ENCODE data around the gene FCN2. TPM values are rescaled to one million over a fixed set of nuclear protein-coding genes. Genes with fewer than 3 reads are reported as not detected.

FCN2 gene
- total RNA-seq, 2 experiments from 2014 or later, result not detected

- H3K4me1 Mint-ChIP-seq (ENCODE audit: low read depth), result no peaks in the 10 kb centered on the region
- Histone ChIP-seq H3K4me1 (ENCODE audit: insufficient read depth, low read length) (no peaks in the 10 kb centered on the region), H3K9me3 (ENCODE audit: control insufficient read depth in 1 of 2, insufficient read depth in 1 of 2, low read length in 2 of 2) (peaks cover 0 to 23% of the 10 kb centered on the region in 2 experiments), H3K27me3 (ENCODE audit: control insufficient read depth in 1 of 2, insufficient read depth in 2 of 2, low read length in 2 of 2) (no peaks in the 10 kb centered on the region), H3K36me3 (ENCODE audit: insufficient read depth, low read length) (no peaks in the 10 kb centered on the region), H3K27ac (ENCODE audit: low read depth in 1 of 2, low read length in 2 of 2) (no peak overlapping the region), H3K4me3 (ENCODE audit: low read length) (no peak overlapping the region)
- intact Hi-C loops (cut with DNase I, micrococcal nuclease), result no loop called here
- no peak overlapping the region for H3K27ac Mint-ChIP-seq
- no peaks in the 10 kb centered on the region for H3K9me3 Mint-ChIP-seq
- peaks cover 9% of the 10 kb centered on the region for H3K27me3 Mint-ChIP-seq
- ChIA-PET POLR2A (no interaction called here), CTCF (no interaction called here)
- H3K36me3 Mint-ChIP-seq (ENCODE audit: low read depth), result no peaks in the 10 kb centered on the region
- no peak for TF ChIP-seq CTCF (IDR thresholded peaks at IDR 0.05)
- DNase-seq, result peak in 1 of 14 experiments; percentile 2
- H3K4me3 Mint-ChIP-seq, result no peak overlapping the region
- ATAC-seq (ENCODE audit: poor library complexity), result no peak
These were observed 8.0 kb upstream of the FCN2 start for GRCh38 chr9:134872482-134873231.

GRCh38 chr9:134875371-134875770 is 5.2 kb upstream of the FCN2 start:
- H3K27ac Mint-ChIP-seq, result no peak overlapping the region
- POLR2A ChIA-PET, result no interaction called here
- no peaks in the 10 kb centered on the region for H3K4me1 ChIP-seq (ENCODE audit: insufficient read depth, low read length)
- H3K4me1 Mint-ChIP-seq (ENCODE audit: low read depth), result no peaks in the 10 kb centered on the region
- H3K4me3 ChIP-seq (ENCODE audit: low read length), result no peak overlapping the region
- no peak for ATAC-seq (ENCODE audit: poor library complexity)
- H3K9me3 Mint-ChIP-seq, result no peaks in the 10 kb centered on the region
- H3K36me3 Mint-ChIP-seq (ENCODE audit: low read depth), result no peaks in the 10 kb centered on the region
- DNase-seq, result no peak
- no peak overlapping the region for H3K4me3 Mint-ChIP-seq
- peaks cover 14% of the 10 kb centered on the region for H3K27me3 Mint-ChIP-seq
- H3K9me3 ChIP-seq (ENCODE audit: control insufficient read depth in 1 of 2, insufficient read depth in 1 of 2, low read length in 2 of 2), result peaks cover 0 to 10% of the 10 kb centered on the region in 2 experiments
- intact Hi-C loops (cut with DNase I, micrococcal nuclease), result no loop called here
- H3K27me3 ChIP-seq (ENCODE audit: control insufficient read depth in 1 of 2, insufficient read depth in 2 of 2, low read length in 2 of 2), result peaks cover 0 to 3% of the 10 kb centered on the region in 2 experiments
- CTCF ChIA-PET, result no interaction called here
- H3K36me3 ChIP-seq (ENCODE audit: insufficient read depth, low read length), result no peaks in the 10 kb centered on the region
- H3K27ac ChIP-seq (ENCODE audit: low read depth in 1 of 2, low read length in 2 of 2), result no peak overlapping the region
- no peak for TF ChIP-seq CTCF (IDR thresholded peaks at IDR 0.05)

GRCh38 chr9:134877541-134877940 is 3.1 kb upstream of the FCN2 start:
- no peaks in the 10 kb centered on the region for H3K4me1 Mint-ChIP-seq (ENCODE audit: low read depth)

More at GRCh38 chr9:134877541-134877940, 3.1 kb upstream of the FCN2 start:
- POLR2A ChIA-PET, result no interaction called here
- H3K27me3 Mint-ChIP-seq, result peaks cover 8% of the 10 kb centered on the region
- H3K4me3 Mint-ChIP-seq, result no peak overlapping the region
- H3K27me3 ChIP-seq (ENCODE audit: control insufficient read depth in 1 of 2, insufficient read depth in 2 of 2, low read length in 2 of 2), result peaks cover 0 to 3% of the 10 kb centered on the region in 2 experiments
- H3K27ac Mint-ChIP-seq, result no peak overlapping the region
- H3K4me1 ChIP-seq (ENCODE audit: insufficient read depth, low read length), result no peaks in the 10 kb centered on the region
- intact Hi-C loops (cut with DNase I, micrococcal nuclease), result no loop called here
- no peak for TF ChIP-seq CTCF (IDR thresholded peaks at IDR 0.05)
- CTCF ChIA-PET, result no interaction called here
- H3K4me3 ChIP-seq (ENCODE audit: low read length), result no peak overlapping the region
- no peak overlapping the region for H3K27ac ChIP-seq (ENCODE audit: low read depth in 1 of 2, low read length in 2 of 2)
- H3K36me3 ChIP-seq (ENCODE audit: insufficient read depth, low read length), result no peaks in the 10 kb centered on the region
- DNase-seq, result peak in 1 of 14 experiments; percentile 0
- H3K9me3 ChIP-seq (ENCODE audit: control insufficient read depth in 1 of 2, insufficient read depth in 1 of 2, low read length in 2 of 2), result no peaks in the 10 kb centered on the region
- no peaks in the 10 kb centered on the region for H3K36me3 Mint-ChIP-seq (ENCODE audit: low read depth)
- no peak for ATAC-seq (ENCODE audit: poor library complexity)
- no peaks in the 10 kb centered on the region for H3K9me3 Mint-ChIP-seq
